Sigmoid colon (tissue), 7 donors: Measurements from ENCODE around the gene REEP2. TPM values are rescaled to one million over a fixed set of nuclear protein-coding genes. Genes with fewer than 3 reads are reported as not detected.
A peak's percentile ranks its signal among the peaks of the same experiment; 100 is the strongest.

Source experiments
- DNase-seq: peaks from one replicate; pipeline ENCODE4 v3.0.0-alpha.2; 2019
- H3K27ac ChIP-seq, 4 donors: fragments of 200-600 bp; sonication (generic); one replicate each; pipeline ENCODE4 v1.5.1; 2016 to 2019; ENCODE audit warnings: mild to moderate bottlenecking in 1 of 4
- H3K27me3 ChIP-seq, 3 donors: fragments of 200-600 bp; sonication (generic); one replicate each; pipeline ENCODE4 v1.5.1; 2019; ENCODE audit warnings: mild to moderate bottlenecking in 1 of 3
- H3K36me3 ChIP-seq, 4 donors: fragments of 200-600 bp; sonication (generic); one replicate each; pipeline ENCODE4 v1.5.1; 2016 to 2019
- H3K4me1 ChIP-seq, 4 donors: fragments of 200-600 bp; sonication (generic); one replicate each; pipeline ENCODE4 v1.5.1; 2017 to 2019
- H3K4me3 ChIP-seq, 4 donors: fragments of 200-600 bp; sonication (generic); one replicate each; pipeline ENCODE4 v1.5.1; 2017 to 2019; ENCODE audit warnings: mild to moderate bottlenecking in 2 of 4, moderate library complexity in 1 of 4
- H3K9me3 ChIP-seq, 4 donors: fragments of 200-600 bp in 3 of 4; sonication (generic) in 3 of 4; one replicate each; pipeline versions ENCODE4 v1.5.1 to v1.6.1; 2013 to 2019
- EP300 ChIP-seq, 4 donors: sonication (generic); formaldehyde crosslinking; IDR thresholded peaks; one replicate each; pipeline ENCODE4 v1.6.1; 2017; ENCODE audit warnings: antibody characterized with exemption in 4 of 4
- POLR2A ChIP-seq, 2 donors: fragments of 450-650 bp; IDR thresholded peaks; one replicate each; pipeline ENCODE4 v1.6.1; 2016; ENCODE audit warnings: antibody characterized with exemption in 2 of 2, mild to moderate bottlenecking in 2 of 2, moderate library complexity in 2 of 2
- POLR2AphosphoS5 ChIP-seq, 4 donors: sonication (generic); formaldehyde crosslinking; IDR thresholded peaks; one replicate each; pipeline ENCODE4 v1.6.1; 2017; ENCODE audit warnings: antibody characterized with exemption in 4 of 4
- WGBS, 2 donors: extraction: QIAGEN DNeasy Blood & Tissue Kit; methylation state at CpG; one replicate each; pipeline ENCODE4 v1.1.7; 2013; 5-methylcytosine and 5-hydroxymethylcytosine counted together
- intact Hi-C: fragments of 100-400 bp; cut with DNase I; formaldehyde crosslinking; loops from one replicate; pipeline ENCODE4 v1.15.1; 2023
- polyA plus RNA-seq, 3 donors: library from polyadenylated mRNA; stranded (reverse); fragments of 200-250 nt; gene quantifications; one replicate each; pipeline ENCODE4 v1.2.3, GENCODE V29; 2013
- total RNA-seq, 4 donors: library from RNA; depleted of rRNA; stranded (reverse); fragments of >200 nt; gene quantifications; one replicate each; pipeline ENCODE4 v1.1.0, GENCODE V29; 2016
- TF ChIP-seq, protein P1 (sequence below), 4 experiments: fragments of 450-650 bp in 3 of 4; fragments of 200-600 bp in 1 of 4; IDR thresholded peaks; one replicate each; pipeline ENCODE4 v1.5.1; 2016 to 2019; ENCODE audit warnings: antibody characterized with exemption in 4 of 4, mild to moderate bottlenecking in 3 of 4, moderate library complexity in 2 of 4
- donor health status: healthy with polysubstance abuse.
- donor health status: Bipolar disorder and iron deficiency.
- donor health status: healthy.

The REEP2 gene
- total and polyA plus RNA-seq, 7 donors: 0.92 to 24.6 (median 7.7) TPM

DNA sequence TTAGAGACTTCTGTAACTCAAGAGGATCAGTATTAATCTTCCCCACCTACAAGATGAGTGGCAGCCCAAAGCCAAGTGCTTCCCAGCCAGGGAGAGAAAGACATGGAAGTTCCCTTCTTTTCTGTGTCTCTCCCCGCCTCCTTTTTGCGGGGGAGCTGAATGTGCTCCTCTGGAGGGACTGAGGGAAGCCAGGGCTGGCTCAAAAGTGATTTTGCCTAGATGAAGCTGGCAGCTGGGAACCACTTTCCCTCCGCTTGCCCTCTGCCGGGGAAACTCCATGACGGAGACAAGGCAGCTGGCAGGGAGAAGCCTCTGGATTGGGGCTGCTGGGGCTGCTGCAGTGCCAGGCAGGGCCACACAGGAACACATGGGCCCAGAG lies 50.8 kb downstream of the REEP2 start:
- H3K4me3 ChIP-seq: no peak overlapping the region
- DNase-seq: no peak
- intact Hi-C loops: no loop called here
- H3K4me1 ChIP-seq: peaks cover 0 to 21% (median 19%) of the 10 kb centered on the region in 4 donors
- H3K9me3 ChIP-seq: no peaks in the 10 kb centered on the region
- 75 to 79% methylated on average over 5 of the region's 5 CpGs for WGBS, 2 donors
- no peak overlapping the region for H3K27ac ChIP-seq
- TF ChIP-seq, protein P1, sequence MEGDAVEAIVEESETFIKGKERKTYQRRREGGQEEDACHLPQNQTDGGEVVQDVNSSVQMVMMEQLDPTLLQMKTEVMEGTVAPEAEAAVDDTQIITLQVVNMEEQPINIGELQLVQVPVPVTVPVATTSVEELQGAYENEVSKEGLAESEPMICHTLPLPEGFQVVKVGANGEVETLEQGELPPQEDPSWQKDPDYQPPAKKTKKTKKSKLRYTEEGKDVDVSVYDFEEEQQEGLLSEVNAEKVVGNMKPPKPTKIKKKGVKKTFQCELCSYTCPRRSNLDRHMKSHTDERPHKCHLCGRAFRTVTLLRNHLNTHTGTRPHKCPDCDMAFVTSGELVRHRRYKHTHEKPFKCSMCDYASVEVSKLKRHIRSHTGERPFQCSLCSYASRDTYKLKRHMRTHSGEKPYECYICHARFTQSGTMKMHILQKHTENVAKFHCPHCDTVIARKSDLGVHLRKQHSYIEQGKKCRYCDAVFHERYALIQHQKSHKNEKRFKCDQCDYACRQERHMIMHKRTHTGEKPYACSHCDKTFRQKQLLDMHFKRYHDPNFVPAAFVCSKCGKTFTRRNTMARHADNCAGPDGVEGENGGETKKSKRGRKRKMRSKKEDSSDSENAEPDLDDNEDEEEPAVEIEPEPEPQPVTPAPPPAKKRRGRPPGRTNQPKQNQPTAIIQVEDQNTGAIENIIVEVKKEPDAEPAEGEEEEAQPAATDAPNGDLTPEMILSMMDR (IDR thresholded peaks at IDR 0.05): no peak
- no peaks in the 10 kb centered on the region for H3K36me3 ChIP-seq
- peaks cover 0 to 21% (median 6%) of the 10 kb centered on the region in 3 donors for H3K27me3 ChIP-seq

DNA sequence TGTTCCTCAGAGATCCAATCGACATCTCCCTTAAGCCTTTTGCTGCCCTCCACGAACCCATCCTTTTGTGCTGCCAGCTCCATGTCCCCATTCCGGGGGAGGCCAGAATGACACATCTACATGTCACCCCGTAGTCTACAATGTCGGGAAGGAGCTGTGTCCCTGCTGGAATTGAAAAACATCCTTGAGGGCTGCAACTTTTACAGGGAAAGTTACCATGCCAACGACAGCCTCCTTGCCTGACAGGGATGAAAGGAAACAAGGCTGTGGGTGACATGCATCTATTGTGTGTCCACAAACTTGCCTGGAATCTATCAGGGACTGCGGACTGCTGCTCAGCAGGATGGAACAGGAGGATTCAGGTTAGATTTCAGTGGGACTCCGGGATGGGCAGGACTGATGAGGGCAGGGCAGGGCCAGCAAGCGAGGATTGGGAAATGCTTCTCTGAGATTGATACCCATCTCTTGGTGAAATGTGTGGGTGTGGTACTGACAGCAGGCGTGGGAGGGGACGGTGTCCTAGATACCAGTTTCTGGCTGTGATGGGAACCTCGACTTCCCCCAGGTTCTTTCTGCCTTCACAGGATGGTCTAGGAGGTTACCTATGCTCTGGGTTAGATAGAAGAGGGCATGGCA lies 51.9 kb downstream of the REEP2 start:
- intact Hi-C loops: no loop called here
- no peak for DNase-seq
- 68 to 85% methylated on average over 12 of the region's 12 CpGs for WGBS, 2 donors
- TF ChIP-seq POLR2AphosphoS5 (IDR thresholded peaks at IDR 0.05) (no peak), EP300 (IDR thresholded peaks at IDR 0.05) (no peak), POLR2A (IDR thresholded peaks at IDR 0.05) (no peak)
- TF ChIP-seq, protein P1 (IDR thresholded peaks at IDR 0.05): no peak
- Histone ChIP-seq H3K4me3 (no peak overlapping the region), H3K4me1 (peaks cover 0 to 21% (median 19%) of the 10 kb centered on the region in 4 donors), H3K27ac (no peak overlapping the region), H3K9me3 (no peaks in the 10 kb centered on the region), H3K27me3 (peaks cover 0 to 21% (median 6%) of the 10 kb centered on the region in 3 donors), H3K36me3 (no peaks in the 10 kb centered on the region)

DNA sequence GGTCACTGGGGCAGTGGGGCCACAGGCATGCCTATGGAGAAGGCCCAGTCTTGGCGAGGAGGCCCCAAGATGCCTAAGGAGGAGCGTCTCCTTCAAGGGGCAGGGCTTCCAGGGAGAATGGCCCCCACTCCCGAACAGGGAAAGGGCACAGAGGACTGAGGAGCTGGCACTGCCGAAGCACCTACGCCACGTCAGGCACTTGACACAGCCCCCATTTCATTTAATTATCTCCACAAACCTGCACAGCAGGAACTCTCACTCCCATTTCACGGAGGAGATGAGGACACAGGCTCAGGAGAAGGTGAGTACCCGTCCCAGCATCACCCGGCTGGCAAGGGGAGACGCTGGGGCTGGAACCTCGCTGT lies 52.4 kb downstream of the REEP2 start:
- Histone ChIP-seq H3K36me3 (no peaks in the 10 kb centered on the region), H3K4me3 (peak overlapping the region; percentile 34 to 59 (median 58)), H3K9me3 (no peaks in the 10 kb centered on the region), H3K27ac (peak overlapping the region in 2 of 4 donors; percentile 50 to 75), H3K27me3 (peaks cover 0 to 21% (median 6%) of the 10 kb centered on the region in 3 donors), H3K4me1 (peaks cover 0 to 21% (median 19%) of the 10 kb centered on the region in 4 donors)
- intact Hi-C loops: no loop called here
- DNase-seq: no peak
- TF ChIP-seq EP300 (IDR thresholded peaks at IDR 0.05) (no peak), POLR2AphosphoS5 (IDR thresholded peaks at IDR 0.05) (no peak), POLR2A (IDR thresholded peaks at IDR 0.05) (no peak)
- TF ChIP-seq, protein P1 (IDR thresholded peaks at IDR 0.05): no peak
- WGBS, 2 donors: 18 to 52% methylated on average over 11 of the region's 11 CpGs

DNA sequence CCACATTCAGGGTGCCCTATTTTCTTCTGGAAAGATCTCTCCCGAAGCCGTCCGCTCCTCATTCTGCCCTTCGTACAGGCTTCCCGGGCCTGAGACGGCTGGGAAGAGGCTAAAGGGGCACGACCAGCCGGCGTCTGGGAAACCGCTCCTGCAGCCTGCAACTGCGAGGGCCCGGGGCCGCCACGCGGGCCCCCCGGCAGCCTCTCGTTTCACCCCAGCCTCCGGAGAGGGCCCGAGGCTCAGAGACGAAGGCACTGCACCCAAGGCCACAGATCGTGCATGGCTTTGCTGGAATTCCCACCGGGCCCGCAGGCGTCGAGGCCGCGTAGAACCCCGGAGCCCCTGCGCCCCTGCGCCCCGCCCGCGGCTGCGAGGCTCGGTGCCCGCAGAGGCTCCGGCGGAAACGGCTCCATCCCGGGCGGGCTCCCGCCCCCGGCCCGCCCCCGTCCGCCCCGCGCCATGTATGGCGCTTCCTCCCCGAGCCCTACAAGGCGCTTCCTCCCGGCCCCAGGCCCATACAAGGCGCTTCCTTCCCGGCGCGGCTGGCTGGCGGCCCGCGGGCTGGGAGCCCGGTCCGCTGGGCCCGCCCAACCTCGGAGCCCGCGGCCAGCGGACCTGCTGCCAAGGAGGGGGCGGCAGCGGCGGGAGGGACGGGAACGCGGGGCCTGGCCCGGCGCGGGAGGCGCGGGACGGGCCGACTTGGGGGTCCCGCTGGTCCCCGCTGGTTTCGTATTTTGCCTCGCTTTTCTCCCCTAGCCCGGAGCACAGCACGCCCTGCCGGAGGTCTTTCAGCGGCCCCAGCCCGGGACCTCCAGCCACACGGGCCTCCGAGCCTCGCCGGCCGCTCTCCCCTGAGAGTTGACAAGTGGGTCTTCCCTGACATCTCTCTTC lies 53.1 kb downstream of the REEP2 start:
- H3K4me3 ChIP-seq: peak overlapping the region; percentile 47 to 59 (median 58)
- H3K27ac ChIP-seq: peak overlapping the region; percentile 74 to 80 (median 74)
- intact Hi-C loops: loop anchor here (1.0 kb wide), 1 partner anchor 28 kb away; no protein-coding TSS in a partner anchor
- TF ChIP-seq, protein P1 (IDR thresholded peaks at IDR 0.05): no peak
- no peak for TF ChIP-seq EP300 (IDR thresholded peaks at IDR 0.05)
- peak; percentile 5 to 64 (median 40) for TF ChIP-seq POLR2AphosphoS5 (IDR thresholded peaks at IDR 0.05)
- TF ChIP-seq POLR2A (IDR thresholded peaks at IDR 0.05): no peak
- peaks cover 0 to 21% (median 6%) of the 10 kb centered on the region in 3 donors for H3K27me3 ChIP-seq
- H3K4me1 ChIP-seq: peaks cover 0 to 21% (median 19%) of the 10 kb centered on the region in 4 donors
- WGBS, 2 donors: 1 to 3% methylated on average over 93 of the region's 93 CpGs
- H3K36me3 ChIP-seq: no peaks in the 10 kb centered on the region
- peak; percentile 97 for DNase-seq
- no peaks in the 10 kb centered on the region for H3K9me3 ChIP-seq
